SK-N-SH treated with all-trans-retinoic acid at 6 μM for 48 hours (cell line): ENCODE data around the gene EXOSC2.
"Not testable (repeated sequence)": the region's sequence is repeated elsewhere in the genome, so short reads cannot be mapped to it uniquely, and the experiment has no call there.

Experiments used
- ATAC-seq: fragments of 200-7000 bp; cut with Tn5 transposase; 3 replicates; pipeline ENCODE4 v1.9.1; 2020; ENCODE audit warnings: mild to moderate bottlenecking, moderate library complexity
- BACH2 ChIP-seq: fragments of 250-450 bp; sonication (Bioruptor Pico); IDR thresholded peaks from 2 replicates; pipeline ENCODE4 v1.9.0; 2021; ENCODE audit warnings: mild to moderate bottlenecking, borderline replicate concordance
- CREB5 ChIP-seq: fragments of 250-450 bp; sonication (Bioruptor Pico); IDR thresholded peaks from 2 replicates; pipeline ENCODE4 v1.5.1; 2020; ENCODE audit warnings: low read depth, mild to moderate bottlenecking, moderate library complexity
- CSDC2 ChIP-seq: fragments of 250-450 bp; sonication (Bioruptor Pico); IDR thresholded peaks from 2 replicates; pipeline ENCODE4 v1.5.0; 2020; ENCODE audit warnings: mild to moderate bottlenecking, moderate library complexity
- CSRNP3 ChIP-seq: fragments of 250-450 bp; sonication (Bioruptor Pico); IDR thresholded peaks from 2 replicates; pipeline ENCODE4 v1.5.1; 2021; ENCODE audit warnings: mild to moderate bottlenecking, moderate library complexity
- ESRRG ChIP-seq: fragments of 250-450 bp; sonication (Bioruptor Pico); IDR thresholded peaks from 2 replicates; pipeline ENCODE4 v1.6.1; 2021; ENCODE audit warnings: mild to moderate bottlenecking
- GLIS3 ChIP-seq: fragments of 250-450 bp; sonication (Bioruptor Pico); IDR thresholded peaks from 2 replicates; pipeline ENCODE4 v1.5.0; 2020; ENCODE audit warnings: mild to moderate bottlenecking, moderate library complexity
- ISL1 ChIP-seq: fragments of 250-450 bp; sonication (Bioruptor Pico); IDR thresholded peaks from 2 replicates; pipeline ENCODE4 v2.1.2; 2022; ENCODE audit warnings: mild to moderate bottlenecking, moderate library complexity
- OSR1 ChIP-seq: fragments of 250-450 bp; sonication (Bioruptor Pico); IDR thresholded peaks from 2 replicates; pipeline ENCODE4 v1.8.0; 2022; ENCODE audit warnings: moderate library complexity, mild to moderate bottlenecking, inconsistent platforms
- PATZ1 ChIP-seq: fragments of 250-450 bp; sonication (Bioruptor Pico); IDR thresholded peaks from 2 replicates; pipeline ENCODE4 v1.8.0; 2020; ENCODE audit warnings: mild to moderate bottlenecking, moderate library complexity, borderline replicate concordance
- POU6F1 ChIP-seq: fragments of 250-450 bp; sonication (Bioruptor Pico); IDR thresholded peaks from 2 replicates; pipeline ENCODE4 v1.8.0; 2021; ENCODE audit warnings: low read depth, mild to moderate bottlenecking, moderate library complexity, borderline replicate concordance
- PPARA ChIP-seq: fragments of 250-450 bp; sonication (Bioruptor Pico); IDR thresholded peaks from 2 replicates; pipeline ENCODE4 v1.5.0; 2020; ENCODE audit warnings: mild to moderate bottlenecking, borderline replicate concordance
- SNAI2 ChIP-seq: fragments of 250-450 bp; sonication (Bioruptor Pico); IDR thresholded peaks from 2 replicates; pipeline ENCODE4 v1.5.0; 2020; ENCODE audit warnings: mild to moderate bottlenecking, moderate library complexity
- TCF4 ChIP-seq: fragments of 250-450 bp; sonication (Bioruptor Pico); IDR thresholded peaks from 2 replicates; pipeline ENCODE4 v1.8.0; 2021; ENCODE audit warnings: mild to moderate bottlenecking, moderate library complexity, borderline replicate concordance
- TOX ChIP-seq: fragments of 250-450 bp; sonication (Bioruptor Pico); IDR thresholded peaks from 2 replicates; pipeline ENCODE4 v1.8.0; 2021; ENCODE audit warnings: mild to moderate bottlenecking, moderate library complexity, borderline replicate concordance
- TSHZ2 ChIP-seq: fragments of 250-450 bp; sonication (Bioruptor Pico); IDR thresholded peaks from 2 replicates; pipeline ENCODE4 v1.5.0; 2020; ENCODE audit warnings: mild to moderate bottlenecking, moderate library complexity
- ZFP3 ChIP-seq: fragments of 250-450 bp; sonication (Bioruptor Pico); IDR thresholded peaks from 2 replicates; pipeline ENCODE4 v1.5.0; 2020; ENCODE audit warnings: mild to moderate bottlenecking, moderate library complexity
- ZFP30 ChIP-seq: fragments of 450-650 bp; formaldehyde crosslinking; IDR thresholded peaks from 2 replicates; pipeline ENCODE4 v1.5.0; 2022; ENCODE audit warnings: mild to moderate bottlenecking, moderate library complexity
- ZNF565 ChIP-seq: fragments of 450-650 bp; formaldehyde crosslinking; conservative IDR thresholded peaks from 2 replicates; pipeline ENCODE4 v1.5.0; 2020; ENCODE audit warnings: low read depth, mild to moderate bottlenecking, moderate library complexity
- ZNF70 ChIP-seq: fragments of 450-650 bp; formaldehyde crosslinking; IDR thresholded peaks from 2 replicates; pipeline ENCODE4 v1.5.0; 2020; ENCODE audit warnings: mild to moderate bottlenecking, moderate library complexity
- ZNF8 ChIP-seq: fragments of 450-650 bp; formaldehyde crosslinking; IDR thresholded peaks from 2 replicates; pipeline ENCODE4 v1.5.0; 2020; ENCODE audit warnings: mild to moderate bottlenecking, moderate library complexity

EXOSC2 gene

GRCh38 chr9:130685104-130685503, 8.5 kb upstream of the EXOSC2 start:
- TF ChIP-seq CSRNP3 (CRISPR knock-in tag) (no peak), TOX (CRISPR knock-in tag) (no peak), CSDC2 (CRISPR knock-in tag) (no peak), SNAI2 (CRISPR knock-in tag) (no peak), ZNF8 (CRISPR knock-in tag) (no peak), GLIS3 (CRISPR knock-in tag) (no peak), CREB5 (CRISPR knock-in tag) (no peak)
- ATAC-seq, result no peak

GRCh38 chr9:130685945-130686344, 7.6 kb upstream of the EXOSC2 start:
- ATAC-seq, result not testable (repeated sequence)

GRCh38 chr9:130687615-130688014, 6.0 kb upstream of the EXOSC2 start:
- ATAC-seq, result no peak
- TF ChIP-seq ISL1, result no peak
- no peak for TF ChIP-seq ZFP3 (CRISPR knock-in tag)
- TF ChIP-seq ESRRG, result no peak
- TF ChIP-seq POU6F1, result no peak
- no peak for TF ChIP-seq TSHZ2
- TF ChIP-seq PATZ1 (CRISPR knock-in tag), result no peak
- no peak for TF ChIP-seq TCF4 (CRISPR knock-in tag)
- TF ChIP-seq SNAI2 (CRISPR knock-in tag), result no peak
- no peak for TF ChIP-seq CSDC2 (CRISPR knock-in tag)
- no peak for TF ChIP-seq CREB5 (CRISPR knock-in tag)
- no peak for TF ChIP-seq ZFP30 (CRISPR knock-in tag)
- TF ChIP-seq BACH2 (CRISPR knock-in tag), result no peak
- no peak for TF ChIP-seq ZNF565 (CRISPR knock-in tag)
- no peak for TF ChIP-seq CSRNP3 (CRISPR knock-in tag)
- no peak for TF ChIP-seq GLIS3 (CRISPR knock-in tag)
- no peak for TF ChIP-seq OSR1
- no peak for TF ChIP-seq TOX (CRISPR knock-in tag)
- no peak for TF ChIP-seq ZNF70 (CRISPR knock-in tag)
- TF ChIP-seq PPARA (CRISPR knock-in tag), result no peak
